HEK293T (cell line): ENCODE results near the gene PRIMA1.

Source experiments
- CTCF ChIA-PET: fragments of 350-600 bp; formaldehyde crosslinking; extraction: SDS; loops from one replicate; lab custom pipeline; 2021; ENCODE audit warnings: antibody characterized with exemption, inconsistent platforms; lab: Yijun Ruan, JAX
- POLR2A ChIA-PET: fragments of 350-600 bp; formaldehyde crosslinking; extraction: SDS; loops from one replicate; lab custom pipeline; 2020; ENCODE audit warnings: antibody characterized with exemption, inconsistent platforms; lab: Yijun Ruan, JAX
- DNase-seq: peaks from one replicate; pipeline ENCODE4 v3.0.0; 2012; ENCODE audit warnings: mixed read lengths; ENCODE audit errors: extremely low spot score
- ARNT ChIP-seq: fragments of 450-650 bp; IDR thresholded peaks from 2 replicates; pipeline ENCODE4 v1.6.1; 2017; ENCODE audit warnings: mild to moderate bottlenecking
- BHLHE40 ChIP-seq: fragments of 450-650 bp; IDR thresholded peaks from 2 replicates; pipeline ENCODE4 v1.6.1; 2016; ENCODE audit warnings: mild to moderate bottlenecking, moderate library complexity, borderline replicate concordance
- CTBP1 ChIP-seq: fragments of 450-650 bp; IDR thresholded peaks from 2 replicates; pipeline ENCODE4 v1.6.1; 2016; ENCODE audit warnings: borderline replicate concordance
- ELF4 ChIP-seq: fragments of 450-650 bp; IDR thresholded peaks from 2 replicates; pipeline ENCODE4 v1.6.1; 2017; ENCODE audit warnings: antibody characterized with exemption
- FOXA1 ChIP-seq: fragments of 450-650 bp; IDR thresholded peaks from 2 replicates; pipeline ENCODE4 v1.6.1; 2016; ENCODE audit warnings: mild to moderate bottlenecking
- FOXK2 ChIP-seq: fragments of 450-650 bp; IDR thresholded peaks from 2 replicates; pipeline ENCODE4 v1.6.1; 2016; ENCODE audit warnings: mild to moderate bottlenecking
- FOXM1 ChIP-seq: fragments of 450-650 bp; IDR thresholded peaks from 2 replicates; pipeline ENCODE4 v1.6.1; 2017; ENCODE audit warnings: mild to moderate bottlenecking, borderline replicate concordance
- HDGF ChIP-seq: fragments of 450-650 bp; IDR thresholded peaks from 2 replicates; pipeline ENCODE4 v1.6.1; 2017; ENCODE audit warnings: antibody characterized with exemption, borderline replicate concordance
- L3MBTL2 ChIP-seq: fragments of 450-650 bp; conservative IDR thresholded peaks from 2 replicates; pipeline ENCODE4 v1.6.1; 2016; ENCODE audit warnings: mild to moderate bottlenecking
- LEF1 ChIP-seq: fragments of 450-650 bp; IDR thresholded peaks from 2 replicates; pipeline ENCODE4 v1.6.1; 2017; ENCODE audit warnings: mild to moderate bottlenecking, borderline replicate concordance
- NFRKB ChIP-seq: fragments of 450-650 bp; IDR thresholded peaks from 2 replicates; pipeline ENCODE4 v1.6.1; 2016; ENCODE audit warnings: mild to moderate bottlenecking, moderate library complexity
- PKNOX1 ChIP-seq: fragments of 450-650 bp; IDR thresholded peaks from 2 replicates; pipeline ENCODE4 v1.6.1; 2016
- SP1 ChIP-seq: fragments of 450-650 bp; IDR thresholded peaks from 2 replicates; pipeline ENCODE4 v1.6.1; 2017
- SUZ12 ChIP-seq: fragments of 450-650 bp; IDR thresholded peaks from 2 replicates; pipeline ENCODE4 v1.6.1; 2016; ENCODE audit warnings: mild to moderate bottlenecking
- TARDBP ChIP-seq: fragments of 450-650 bp; IDR thresholded peaks from 2 replicates; pipeline ENCODE4 v1.6.1; 2016
- ZNF384 ChIP-seq: fragments of 450-650 bp; IDR thresholded peaks from 2 replicates; pipeline ENCODE4 v1.6.1; 2016

The PRIMA1 gene

GRCh38 chr14:93720981-93721483 lies 67.3 kb downstream of the PRIMA1 start:
- TF ChIP-seq FOXM1, result no peak
- POLR2A ChIA-PET, result no interaction called here
- CTCF ChIA-PET, result no interaction called here
- no peak for DNase-seq

GRCh38 chr14:93720076-93720815 lies 68.0 kb downstream of the PRIMA1 start:
- POLR2A ChIA-PET, result no interaction called here
- TF ChIP-seq FOXM1 (no peak), ELF4 (no peak), CTBP1 (no peak), TARDBP (no peak), ZNF384 (no peak)
- no peak for DNase-seq
- CTCF ChIA-PET, result no interaction called here

- no peak for DNase-seq
- ChIA-PET POLR2A (no interaction called here), CTCF (no interaction called here)
- TF ChIP-seq CTBP1 (no peak), L3MBTL2 (no peak), PKNOX1 (no peak), BHLHE40 (no peak), LEF1 (no peak), FOXA1 (no peak), ZNF384 (no peak), SP1 (no peak), ARNT (no peak), SUZ12 (no peak), TARDBP (no peak), HDGF (no peak), ELF4 (no peak)
These were observed 69.0 kb downstream of the PRIMA1 start for GRCh38 chr14:93719256-93719655.

GRCh38 chr14:93717668-93718320 lies 70.5 kb downstream of the PRIMA1 start:
- CTCF ChIA-PET, result no interaction called here
- POLR2A ChIA-PET, result no interaction called here
- TF ChIP-seq ELF4, result no peak
- no peak for TF ChIP-seq NFRKB
- DNase-seq, result no peak

GRCh38 chr14:93716746-93717667 lies 71.3 kb downstream of the PRIMA1 start:
- no peak for DNase-seq
- POLR2A ChIA-PET, result no interaction called here
- TF ChIP-seq LEF1 (no peak), SP1 (no peak), FOXM1 (no peak), CTBP1 (no peak), PKNOX1 (no peak), HDGF (no peak), FOXA1 (no peak), ELF4 (no peak), NFRKB (no peak), L3MBTL2 (no peak), ARNT (no peak), ZNF384 (no peak), FOXK2 (no peak), TARDBP (no peak), BHLHE40 (no peak)
- CTCF ChIA-PET, result no interaction called here

GRCh38 chr14:93716002-93716745 lies 72.1 kb downstream of the PRIMA1 start:
- ChIA-PET POLR2A (no interaction called here), CTCF (no interaction called here)
- no peak for DNase-seq
- TF ChIP-seq BHLHE40, result no peak
- no peak for TF ChIP-seq ZNF384
- TF ChIP-seq CTBP1, result no peak
- TF ChIP-seq ELF4, result no peak
- TF ChIP-seq NFRKB, result no peak
- no peak for TF ChIP-seq SP1
- TF ChIP-seq TARDBP, result no peak
- no peak for TF ChIP-seq FOXK2
- TF ChIP-seq FOXM1, result no peak
- no peak for TF ChIP-seq LEF1
- TF ChIP-seq FOXA1, result no peak
- no peak for TF ChIP-seq L3MBTL2
- TF ChIP-seq PKNOX1, result no peak
- no peak for TF ChIP-seq SUZ12
- no peak for TF ChIP-seq ARNT
- TF ChIP-seq HDGF, result no peak
